ENCODE measurements around the gene REXO1. TPM values are rescaled to one million over a fixed set of nuclear protein-coding genes. Genes with fewer than 3 reads are reported as not detected.

The REXO1 gene
- total and polyA plus RNA-seq, 8 donors: 16.9 to 30.8 (median 24.4) TPM

GRCh38 chr19:1787116-1787515 lies 61.2 kb downstream of the REXO1 start:
- Histone ChIP-seq H3K27me3 (peaks cover 4 to 85% of the 10 kb centered on the region in 2 donors), H3K27ac (no peak overlapping the region), H3K9me3 (peaks cover 0 to 5% of the 10 kb centered on the region in 2 donors), H3K4me1 (peaks cover 0 to 6% of the 10 kb centered on the region in 2 donors), H3K36me3 (no peaks in the 10 kb centered on the region), H3K4me3 (no peak overlapping the region)
- no peak for TF ChIP-seq CTCF (IDR thresholded peaks at IDR 0.05)
- intact Hi-C loops (cut with DNase I): no loop called here
- ATAC-seq: no peak
- DNase-seq: no peak

GRCh38 chr19:1786668-1787067 lies 61.6 kb downstream of the REXO1 start:
- peaks cover 0 to 6% of the 10 kb centered on the region in 2 donors for H3K4me1 ChIP-seq
- ATAC-seq (no peak), DNase-seq (no peak)
- H3K27me3 ChIP-seq: peaks cover 6 to 85% of the 10 kb centered on the region in 2 donors
- peaks cover 0 to 10% of the 10 kb centered on the region in 2 donors for H3K9me3 ChIP-seq
- H3K27ac ChIP-seq: no peak overlapping the region
- H3K4me3 ChIP-seq: no peak overlapping the region
- TF ChIP-seq CTCF (IDR thresholded peaks at IDR 0.05): no peak
- intact Hi-C loops (cut with DNase I): no loop called here
- no peaks in the 10 kb centered on the region for H3K36me3 ChIP-seq

- Histone ChIP-seq H3K27ac (no peak overlapping the region), H3K4me3 (no peak overlapping the region), H3K4me1 (peaks cover 0 to 6% of the 10 kb centered on the region in 2 donors), H3K36me3 (no peaks in the 10 kb centered on the region), H3K9me3 (peaks cover 0 to 11% of the 10 kb centered on the region in 2 donors), H3K27me3 (peaks cover 13 to 87% of the 10 kb centered on the region in 2 donors)
- no peak for TF ChIP-seq CTCF (IDR thresholded peaks at IDR 0.05)
- ATAC-seq (no peak), DNase-seq (no peak)
- intact Hi-C loops (cut with DNase I): no loop called here
These were observed 63.0 kb downstream of the REXO1 start for GRCh38 chr19:1785310-1785709.

- intact Hi-C loops (cut with DNase I): no loop called here
- Histone ChIP-seq H3K9me3 (peaks cover 0 to 11% of the 10 kb centered on the region in 2 donors), H3K4me3 (no peak overlapping the region), H3K27ac (no peak overlapping the region), H3K27me3 (peaks cover 24 to 91% of the 10 kb centered on the region in 2 donors), H3K36me3 (no peaks in the 10 kb centered on the region), H3K4me1 (no peaks in the 10 kb centered on the region)
- DNase-seq (no peak), ATAC-seq (no peak)
- TF ChIP-seq CTCF (IDR thresholded peaks at IDR 0.05): no peak
These were observed 64.4 kb downstream of the REXO1 start for GRCh38 chr19:1783874-1784273.

- H3K27ac ChIP-seq: no peak overlapping the region
- no peaks in the 10 kb centered on the region for H3K4me1 ChIP-seq
- peaks cover 26 to 91% of the 10 kb centered on the region in 2 donors for H3K27me3 ChIP-seq
- intact Hi-C loops (cut with DNase I): no loop called here
- no peak for TF ChIP-seq CTCF (IDR thresholded peaks at IDR 0.05)
- no peak overlapping the region for H3K4me3 ChIP-seq
- no peaks in the 10 kb centered on the region for H3K36me3 ChIP-seq
- no peak for DNase-seq
- ATAC-seq: no peak
- peaks cover 0 to 11% of the 10 kb centered on the region in 2 donors for H3K9me3 ChIP-seq
These were observed 64.9 kb downstream of the REXO1 start for GRCh38 chr19:1783354-1783753.

All from left lung (tissue), 10 donors.